K562 (cell line): ENCODE data around the gene ZNF467. TPM values are rescaled to one million over a fixed set of nuclear protein-coding genes. Genes with fewer than 3 reads are reported as not detected.

Experiments used
- ARID4B ChIP-seq: sonication (generic); formaldehyde crosslinking; IDR thresholded peaks from 2 replicates; pipeline ENCODE4 v1.8.0; 2022; ENCODE audit warnings: mild to moderate bottlenecking, missing genetic modification reagents
- ATF3 ChIP-seq, 2 experiments: fragments of 450-650 bp in 1 of 2; sonication (generic) in 1 of 2; formaldehyde crosslinking in 1 of 2; IDR thresholded peaks in 1 of 2; conservative IDR thresholded peaks in 1 of 2; 2 replicates each; pipeline versions ENCODE4 v1.6.1 to v1.8.1; 2016 to 2023; ENCODE audit warnings: mild to moderate bottlenecking in 2 of 2, moderate library complexity in 2 of 2, inconsistent platforms in 1 of 2, missing genetic modification reagents in 1 of 2
- HNRNPH1 ChIP-seq: fragments of 200-400 bp; formaldehyde crosslinking; optimal IDR thresholded peaks from 2 replicates; pipeline ENCODE3; 2017; ENCODE audit warnings: low read depth, mild to moderate bottlenecking, low read length, moderate library complexity
- PTBP1 ChIP-seq: fragments of 200-400 bp; formaldehyde crosslinking; IDR thresholded peaks from 2 replicates; pipeline ENCODE4 v1.6.1; 2017; ENCODE audit warnings: low read depth, low read length
- REST ChIP-seq, 2 experiments: fragments of 450-650 bp; formaldehyde crosslinking in 1 of 2; IDR thresholded peaks; 2 replicates each; pipeline versions ENCODE4 v1.4.0 to v1.6.1; 2014 to 2020; ENCODE audit warnings: mild to moderate bottlenecking in 2 of 2, borderline replicate concordance in 1 of 2, low read depth in 1 of 2
- TAF1 ChIP-seq: IDR thresholded peaks from 2 replicates; pipeline ENCODE4 v1.6.1; 2011; ENCODE audit warnings: mild to moderate bottlenecking, low read length, moderate library complexity; ENCODE audit not compliant: insufficient read depth, control insufficient read depth, severe bottlenecking; ENCODE audit errors: extremely low read depth
- YY1 ChIP-seq, 3 experiments: IDR thresholded peaks; 2 replicates each; pipeline ENCODE4 v1.6.1; 2011; ENCODE audit warnings: low read length in 2 of 3, mild to moderate bottlenecking in 2 of 3, moderate library complexity in 2 of 3, borderline replicate concordance in 1 of 3, control low read depth in 1 of 3, low read depth in 1 of 3; ENCODE audit not compliant: insufficient read depth in 3 of 3, insufficient replicate concordance in 2 of 3, control insufficient read depth in 1 of 3, insufficient read length in 1 of 3; ENCODE audit errors: extremely low read depth in 1 of 3
- ZNF282 ChIP-seq: sonication (generic); formaldehyde crosslinking; IDR thresholded peaks from 2 replicates; pipeline ENCODE4 v1.8.1; 2023; ENCODE audit warnings: missing genetic modification reagents
- ZNF561 ChIP-seq: fragments of 450-650 bp; formaldehyde crosslinking; conservative IDR thresholded peaks from 2 replicates; pipeline ENCODE4 v1.4.0; 2020; ENCODE audit warnings: mild to moderate bottlenecking, moderate library complexity
- polyA plus RNA-seq, 8 experiments: library from polyadenylated mRNA; depleted of rRNA in 4 of 8; stranded (reverse) in 5 of 8; unstranded in 3 of 8; fragments of >200 nt; fragmentation: Nextera tagmentation in 2 of 8; fragmentation: Illumina TruSeq in 1 of 8; extraction: Ambion mirVana in 2 of 8; extraction: Trizol in 1 of 8; gene quantifications; 2 replicates each; pipeline versions ENCODE4 v1.2.1 to v1.2.3, GENCODE V29; 2011 to 2014; ENCODE audit warnings: inconsistent platforms in 1 of 8, missing spikeins in 1 of 8
- total RNA-seq, 7 experiments: library from RNA; depleted of rRNA in 6 of 7; stranded (reverse); fragments of >200 nt in 6 of 7; fragmentation: Illumina TruSeq in 2 of 7; extraction: Trizol in 2 of 7; gene quantifications; 2 replicates each; pipeline versions ENCODE4 v1.2.1 to v1.2.3, GENCODE V29; 2011 to 2021; ENCODE audit warnings: low replicate concordance in 1 of 7
- TF ChIP-seq, protein P1 (sequence below): sonication (generic); formaldehyde crosslinking; IDR thresholded peaks from 2 replicates; pipeline ENCODE4 v1.8.0; 2022; ENCODE audit warnings: mild to moderate bottlenecking, missing genetic modification reagents

The ZNF467 gene
- total and polyA plus RNA-seq, 9 of the 15 experiments (the other 6 are each of a cell fraction or from before 2014, with no cell fraction given) = 0.32 to 14.2 (median 1.7) TPM

GRCh38 chr7:149714910-149715471, 58.4 kb downstream of the ZNF467 start (continued):
- TF ChIP-seq REST (IDR thresholded peaks at IDR 0.05; ENCODE audit: borderline replicate concordance) (no peak), REST (CRISPR knock-in tag; IDR thresholded peaks at IDR 0.05; ENCODE audit: low read depth) (0 out of 2 replicates have a peak, but pooled peaks have one; percentile 37), PTBP1 (no peak), ATF3 (IDR thresholded peaks at IDR 0.05) (no peak), ATF3 (CRISPR knock-in tag; conservative IDR thresholded peaks at IDR 0.05) (0 out of 2 replicates have a peak, but pooled peaks have one; percentile 21), ZNF561 (CRISPR knock-in tag) (no peak), ZNF282 (CRISPR knock-in tag) (peak; percentile 89; the same call in 1 of the 2 replicates), YY1 (IDR thresholded peaks at IDR 0.05; ENCODE audit: borderline replicate concordance in 1 of 3, control insufficient read depth in 1 of 3, extremely low read depth in 1 of 3, insufficient read depth in 3 of 3, insufficient read length in 1 of 3, insufficient replicate concordance in 2 of 3, low read depth in 1 of 3, low read length in 2 of 3) (peak in 2 of 3 experiments; percentile 48 to 51), ARID4B (CRISPR knock-in tag) (peak; percentile 69), HNRNPH1 (no peak), TAF1 (peak; percentile 62)
- TF ChIP-seq, protein P1, sequence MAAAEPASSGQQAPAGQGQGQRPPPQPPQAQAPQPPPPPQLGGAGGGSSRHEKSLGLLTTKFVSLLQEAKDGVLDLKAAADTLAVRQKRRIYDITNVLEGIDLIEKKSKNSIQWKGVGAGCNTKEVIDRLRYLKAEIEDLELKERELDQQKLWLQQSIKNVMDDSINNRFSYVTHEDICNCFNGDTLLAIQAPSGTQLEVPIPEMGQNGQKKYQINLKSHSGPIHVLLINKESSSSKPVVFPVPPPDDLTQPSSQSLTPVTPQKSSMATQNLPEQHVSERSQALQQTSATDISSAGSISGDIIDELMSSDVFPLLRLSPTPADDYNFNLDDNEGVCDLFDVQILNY (CRISPR knock-in tag) = 0 out of 2 replicates have a peak, but pooled peaks have one; percentile 28
